Activated naive CD8-positive, alpha-beta T cell treated with anti-CD3 and anti-CD28 coated beads for 36 hours (primary cell): ENCODE data around the gene BRIX1. TPM values are rescaled to one million over a fixed set of nuclear protein-coding genes. Genes with fewer than 3 reads are reported as not detected.

Experiments used
- DNase-seq: peaks from one replicate; pipeline ENCODE4 v3.0.0; 2021
- H3K27ac Mint-ChIP-seq: one replicate; pipeline ENCODE4 v1.8.0; 2022; ENCODE audit warnings: mild to moderate bottlenecking, moderate library complexity, mixed read lengths
- H3K27me3 Mint-ChIP-seq: one replicate; pipeline ENCODE4 v1.8.0; 2022; ENCODE audit warnings: mild to moderate bottlenecking, mixed read lengths
- H3K36me3 Mint-ChIP-seq: one replicate; pipeline ENCODE4 v1.8.0; 2021; ENCODE audit warnings: mild to moderate bottlenecking, mixed read lengths
- H3K4me1 Mint-ChIP-seq: one replicate; pipeline ENCODE4 v1.8.0; 2021; ENCODE audit warnings: mixed read lengths
- H3K4me3 Mint-ChIP-seq: one replicate; pipeline ENCODE4 v1.8.0; 2022; ENCODE audit warnings: mild to moderate bottlenecking, moderate library complexity, mixed read lengths
- H3K9me3 Mint-ChIP-seq: one replicate; pipeline ENCODE4 v1.8.0; 2022; ENCODE audit warnings: mixed read lengths
- total RNA-seq, 2 experiments: library from RNA; stranded (reverse); gene quantifications; one replicate each; pipeline ENCODE4 v1.2.3, GENCODE V29; 2021

The BRIX1 gene, protein sequence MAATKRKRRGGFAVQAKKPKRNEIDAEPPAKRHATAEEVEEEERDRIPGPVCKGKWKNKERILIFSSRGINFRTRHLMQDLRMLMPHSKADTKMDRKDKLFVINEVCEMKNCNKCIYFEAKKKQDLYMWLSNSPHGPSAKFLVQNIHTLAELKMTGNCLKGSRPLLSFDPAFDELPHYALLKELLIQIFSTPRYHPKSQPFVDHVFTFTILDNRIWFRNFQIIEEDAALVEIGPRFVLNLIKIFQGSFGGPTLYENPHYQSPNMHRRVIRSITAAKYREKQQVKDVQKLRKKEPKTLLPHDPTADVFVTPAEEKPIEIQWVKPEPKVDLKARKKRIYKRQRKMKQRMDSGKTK
- 100 to 1,000 TPM; 115 to 118 TPM for total RNA-seq

DNA sequence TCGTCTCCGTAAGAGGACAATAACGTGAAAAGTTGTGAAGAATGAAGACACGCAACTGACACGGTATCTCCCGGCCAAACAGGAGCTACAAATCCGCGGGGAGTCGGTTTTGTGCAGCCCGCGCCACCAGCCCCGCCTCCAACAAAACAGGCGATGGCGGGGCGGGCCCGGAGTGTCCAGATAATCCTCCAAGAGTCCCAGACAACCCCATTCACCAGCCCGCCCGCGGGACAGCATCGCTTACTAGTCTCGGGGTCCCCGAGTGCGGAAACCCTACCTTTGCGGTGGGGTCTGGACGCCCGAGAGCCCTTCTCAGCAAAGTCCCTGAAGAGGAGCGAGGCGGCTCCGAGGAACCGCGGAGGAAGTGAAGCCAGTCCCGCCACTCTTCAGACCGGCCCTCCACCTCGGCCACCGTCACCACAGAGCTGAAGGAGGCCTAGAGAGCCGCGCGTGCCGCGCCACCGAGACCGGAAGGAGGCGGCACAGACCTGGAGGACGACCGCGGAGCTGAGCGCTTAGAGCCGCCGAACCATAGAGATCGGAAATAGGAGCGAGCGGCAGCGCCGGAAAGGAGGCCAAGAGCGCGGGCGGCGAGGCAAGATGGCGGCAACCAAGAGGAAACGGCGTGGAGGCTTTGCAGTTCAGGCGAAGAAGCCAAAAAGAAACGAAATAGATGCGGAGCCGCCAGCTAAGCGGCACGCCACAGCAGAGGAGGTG lies at the start of gene BRIX1, which contains the start of gene RAD1:
TSS of gene BRIX1 (plus strand) at position 573 of the 717 bp plus-strand sequence. CDS start at position 601, 28 bp downstream.
TSS of gene RAD1 (minus strand) at position 366 of the 717 bp plus-strand sequence. CDS start 612 bp downstream, outside the sequence.
- DNase-seq, result peak; percentile 96
- no peaks in the 10 kb centered on the region for H3K27me3 Mint-ChIP-seq
- peaks cover 45% of the 10 kb centered on the region for H3K36me3 Mint-ChIP-seq
- H3K9me3 Mint-ChIP-seq, result no peaks in the 10 kb centered on the region
- H3K27ac Mint-ChIP-seq, result peak within 1 kb of the TSS; percentile 65
- H3K4me1 Mint-ChIP-seq, result peaks cover 32% of the 10 kb centered on the region
- no peak within 1 kb of the TSS for H3K4me3 Mint-ChIP-seq

DNA sequence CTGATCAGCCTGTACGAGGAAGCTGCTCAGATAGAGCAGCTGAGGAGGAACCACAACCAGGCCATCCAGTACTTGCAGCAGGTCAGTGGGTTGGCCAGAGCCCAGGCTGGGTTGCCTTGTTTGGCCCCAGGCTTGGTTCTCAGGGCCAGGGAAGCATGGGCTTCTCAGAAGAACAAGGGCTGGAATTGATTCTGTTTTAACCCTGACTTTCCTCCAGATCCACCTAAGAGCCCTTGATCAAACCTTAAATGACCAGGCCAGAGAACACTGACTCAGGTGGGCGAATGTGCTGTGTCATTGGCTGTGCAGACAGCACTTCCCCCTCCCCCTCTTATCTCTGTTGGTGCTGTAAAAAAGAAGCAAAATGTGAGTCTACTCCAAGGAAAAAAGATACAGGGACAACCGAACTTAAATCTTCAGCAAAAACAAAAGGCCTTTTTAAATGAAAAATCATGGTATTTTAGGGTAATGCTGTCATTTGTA lies 48.5 kb upstream of the BRIX1 start:
- H3K36me3 Mint-ChIP-seq, result no peaks in the 10 kb centered on the region
- no peaks in the 10 kb centered on the region for H3K9me3 Mint-ChIP-seq
- H3K27ac Mint-ChIP-seq, result no peak overlapping the region
- DNase-seq, result no peak
- H3K4me1 Mint-ChIP-seq, result no peaks in the 10 kb centered on the region
- H3K4me3 Mint-ChIP-seq, result no peak overlapping the region
- no peaks in the 10 kb centered on the region for H3K27me3 Mint-ChIP-seq

DNA sequence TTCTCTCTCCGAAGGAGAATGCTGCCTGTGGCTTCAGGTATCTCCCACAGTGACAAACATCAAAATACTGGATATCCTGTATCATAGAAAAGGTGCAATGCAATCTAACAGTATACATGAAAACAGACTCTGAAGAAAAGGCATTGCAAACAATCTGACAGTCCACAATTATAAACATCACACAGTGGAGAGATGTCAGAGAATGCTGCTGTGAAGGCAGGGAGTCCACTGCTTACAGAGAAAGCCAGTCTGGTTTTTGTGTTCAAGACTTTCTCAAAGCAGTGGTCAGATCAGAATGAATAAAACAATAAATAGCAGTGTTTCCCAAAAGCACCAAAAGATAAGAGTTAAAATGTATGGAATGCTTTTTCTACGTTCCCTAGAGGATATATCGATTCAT lies 47.9 kb upstream of the BRIX1 start:
- Mint-ChIP-seq H3K4me3 (no peak overlapping the region), H3K36me3 (no peaks in the 10 kb centered on the region), H3K27ac (no peak overlapping the region), H3K9me3 (no peaks in the 10 kb centered on the region), H3K27me3 (no peaks in the 10 kb centered on the region), H3K4me1 (no peaks in the 10 kb centered on the region)
- DNase-seq, result no peak

DNA sequence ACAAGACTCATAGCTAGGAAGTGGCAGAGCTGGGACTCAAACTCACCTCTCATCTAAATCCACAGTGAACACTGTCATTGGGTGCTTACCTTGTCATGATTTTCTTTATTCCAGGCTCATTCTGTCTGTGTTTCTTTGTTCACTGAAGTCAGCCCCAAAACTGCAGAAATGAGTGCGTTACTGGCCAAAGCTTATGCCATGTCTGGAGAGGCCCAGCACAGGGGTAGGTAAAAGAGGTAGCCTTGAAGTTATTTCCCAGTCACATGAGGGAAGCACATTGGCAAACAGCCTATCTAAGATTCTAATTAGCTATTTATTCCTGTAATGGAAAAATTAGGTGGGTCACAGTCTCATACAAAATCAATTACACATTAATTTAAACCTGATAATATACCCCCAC lies 46.7 kb upstream of the BRIX1 start:
- Mint-ChIP-seq H3K4me1 (no peaks in the 10 kb centered on the region), H3K27me3 (no peaks in the 10 kb centered on the region), H3K9me3 (no peaks in the 10 kb centered on the region), H3K27ac (no peak overlapping the region), H3K4me3 (no peak overlapping the region), H3K36me3 (no peaks in the 10 kb centered on the region)
- no peak for DNase-seq

DNA sequence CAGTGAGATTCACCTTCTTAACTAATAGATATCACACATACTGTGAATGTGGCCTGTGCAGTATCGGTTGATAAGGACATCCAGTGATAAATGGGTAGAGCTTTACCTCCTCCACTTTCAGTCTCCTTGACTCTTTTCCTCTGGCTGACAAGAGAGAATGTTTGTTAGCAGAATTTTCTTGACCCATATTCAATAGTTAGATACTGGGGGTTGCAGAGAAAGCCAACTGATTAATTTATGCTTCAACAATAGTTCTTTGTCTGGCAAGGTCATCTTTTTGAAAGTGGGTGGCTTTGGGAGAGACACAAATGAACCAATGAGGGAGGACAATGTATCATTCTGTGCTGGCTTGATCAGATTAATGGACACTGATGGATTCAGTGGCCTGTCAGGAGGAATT lies 46.3 kb upstream of the BRIX1 start:
- Mint-ChIP-seq H3K27me3 (no peaks in the 10 kb centered on the region), H3K36me3 (no peaks in the 10 kb centered on the region), H3K9me3 (no peaks in the 10 kb centered on the region), H3K4me1 (no peaks in the 10 kb centered on the region), H3K27ac (no peak overlapping the region), H3K4me3 (no peak overlapping the region)
- DNase-seq, result no peak

DNA sequence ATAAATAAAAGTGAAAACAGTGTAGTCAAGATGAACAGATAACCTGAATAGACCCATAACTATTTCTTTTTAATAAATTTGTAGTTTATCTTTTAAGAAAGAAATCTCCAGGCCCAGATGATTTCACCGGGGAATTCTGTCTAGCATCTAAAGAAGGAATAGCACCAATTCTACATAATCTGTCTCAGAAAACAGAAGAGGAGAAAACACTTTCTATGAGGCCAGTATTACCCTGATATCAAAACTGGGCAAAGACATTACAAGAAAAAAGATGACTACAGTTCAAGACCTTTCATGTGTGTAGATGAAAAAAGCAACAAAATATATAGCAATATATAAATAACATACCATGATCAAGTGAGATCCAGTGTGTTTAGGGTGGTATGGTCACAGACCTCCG lies 45.1 kb upstream of the BRIX1 start:
- Mint-ChIP-seq H3K9me3 (peaks cover under 1% of the 10 kb centered on the region), H3K27ac (no peak overlapping the region), H3K27me3 (no peaks in the 10 kb centered on the region), H3K4me3 (no peak overlapping the region), H3K36me3 (no peaks in the 10 kb centered on the region), H3K4me1 (no peaks in the 10 kb centered on the region)
- no peak for DNase-seq

DNA sequence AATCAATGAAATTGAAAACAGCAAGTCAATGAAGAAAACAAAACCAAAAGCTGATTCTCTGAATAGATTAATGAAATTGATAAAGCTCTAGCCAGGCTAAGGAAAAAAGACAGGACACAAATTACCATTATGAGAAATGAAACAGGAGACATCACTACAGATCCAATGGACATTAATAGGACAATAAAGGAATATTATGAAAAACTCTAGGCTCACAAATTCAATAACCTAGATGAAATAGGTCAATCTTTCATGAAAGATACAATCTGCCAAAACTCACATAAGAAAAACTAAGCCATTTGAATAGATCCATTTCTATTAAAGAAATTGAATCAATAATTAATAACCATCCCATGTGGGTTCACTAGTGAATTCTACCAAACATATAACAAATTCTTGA lies 39.2 kb upstream of the BRIX1 start:
- no peak overlapping the region for H3K4me3 Mint-ChIP-seq

DNA sequence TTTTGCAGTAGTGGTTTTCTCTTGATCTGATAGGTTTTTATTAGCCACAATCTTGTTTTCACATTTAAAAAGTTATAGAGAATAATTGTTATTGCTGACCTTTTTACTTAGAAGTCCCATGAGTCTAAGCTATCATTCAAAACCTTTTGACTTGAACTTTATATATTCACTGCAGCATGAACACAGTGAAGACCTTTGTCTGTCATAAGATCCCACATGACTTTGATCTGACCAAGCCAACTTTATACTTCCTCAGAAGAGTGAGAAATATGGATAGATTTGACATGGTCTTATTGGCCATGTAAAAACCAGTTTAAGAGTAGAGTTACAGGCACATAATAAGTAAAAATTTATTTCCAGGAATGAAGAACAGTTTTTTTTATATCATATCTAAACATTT lies 34.3 kb upstream of the BRIX1 start:
- Mint-ChIP-seq H3K4me3 (no peak overlapping the region), H3K4me1 (no peaks in the 10 kb centered on the region), H3K27me3 (no peaks in the 10 kb centered on the region), H3K9me3 (peaks cover under 1% of the 10 kb centered on the region), H3K36me3 (no peaks in the 10 kb centered on the region), H3K27ac (no peak overlapping the region)
- no peak for DNase-seq

More for the DNA sequence above, 39.2 kb upstream of the BRIX1 start:
- DNase-seq, result no peak
- no peaks in the 10 kb centered on the region for H3K4me1 Mint-ChIP-seq
- H3K27ac Mint-ChIP-seq, result no peak overlapping the region
- no peaks in the 10 kb centered on the region for H3K36me3 Mint-ChIP-seq
- peaks cover 7% of the 10 kb centered on the region for H3K9me3 Mint-ChIP-seq
- H3K27me3 Mint-ChIP-seq, result no peaks in the 10 kb centered on the region

DNA sequence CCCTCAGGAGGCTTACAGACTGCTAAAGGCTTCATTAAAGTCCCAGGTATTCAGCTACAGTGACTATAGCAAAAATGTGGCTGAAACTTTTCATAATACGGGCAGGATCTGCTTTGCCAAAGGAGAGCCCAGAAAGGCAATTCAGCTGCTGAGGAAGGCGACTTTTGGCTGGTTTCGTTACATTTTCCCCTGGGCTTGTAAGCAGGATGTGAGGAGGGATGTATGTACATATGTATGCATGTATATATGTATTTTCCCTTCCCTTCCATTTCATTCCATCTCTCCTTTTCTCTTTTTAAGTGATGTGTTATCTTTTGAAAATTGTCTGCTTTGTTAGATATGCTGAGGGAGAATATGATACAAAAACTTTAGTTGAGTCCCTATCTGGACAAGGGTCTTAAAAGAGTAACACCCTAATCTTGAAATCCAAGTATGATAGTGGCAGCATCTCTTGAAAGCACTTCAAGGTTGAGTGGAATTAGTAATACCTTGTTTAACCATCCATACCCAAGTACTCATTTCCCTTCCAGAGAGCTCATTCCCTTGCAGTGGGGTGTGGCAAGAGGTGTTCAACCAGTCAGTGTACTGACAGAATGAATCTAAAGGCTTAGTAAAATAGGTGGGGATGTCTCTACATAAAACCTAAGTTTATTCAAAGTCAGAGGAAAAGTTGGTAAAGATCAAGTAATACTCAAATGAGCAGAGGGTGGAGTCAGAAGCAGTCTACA lies 29.0 kb upstream of the BRIX1 start:
- no peaks in the 10 kb centered on the region for H3K9me3 Mint-ChIP-seq
- no peak for DNase-seq
- no peaks in the 10 kb centered on the region for H3K27me3 Mint-ChIP-seq
- H3K4me3 Mint-ChIP-seq, result no peak overlapping the region
- H3K36me3 Mint-ChIP-seq, result no peaks in the 10 kb centered on the region
- no peak overlapping the region for H3K27ac Mint-ChIP-seq
- H3K4me1 Mint-ChIP-seq, result no peaks in the 10 kb centered on the region

DNA sequence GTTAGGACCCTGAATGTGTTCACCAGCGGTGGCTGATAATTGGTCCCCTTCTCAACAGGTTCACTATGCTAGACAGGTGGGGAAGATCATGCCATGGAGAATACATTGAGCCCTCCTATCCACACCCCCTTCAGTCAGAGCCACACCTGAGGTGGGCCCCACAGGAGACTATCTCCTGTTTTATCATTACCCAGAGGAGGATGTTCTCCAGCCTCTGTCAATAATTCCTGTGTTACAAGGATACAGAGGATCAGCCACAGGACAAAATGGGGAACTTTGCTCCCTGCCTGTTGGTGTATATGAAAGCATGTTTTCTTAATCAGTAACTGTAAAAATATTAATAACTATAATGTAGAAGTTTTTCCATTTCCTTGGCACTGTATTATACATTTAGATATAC lies 26.1 kb upstream of the BRIX1 start:
- no peak overlapping the region for H3K4me3 Mint-ChIP-seq
- H3K36me3 Mint-ChIP-seq, result no peaks in the 10 kb centered on the region
- H3K27me3 Mint-ChIP-seq, result no peaks in the 10 kb centered on the region
- no peaks in the 10 kb centered on the region for H3K4me1 Mint-ChIP-seq
- no peaks in the 10 kb centered on the region for H3K9me3 Mint-ChIP-seq
- no peak overlapping the region for H3K27ac Mint-ChIP-seq
- DNase-seq, result no peak

DNA sequence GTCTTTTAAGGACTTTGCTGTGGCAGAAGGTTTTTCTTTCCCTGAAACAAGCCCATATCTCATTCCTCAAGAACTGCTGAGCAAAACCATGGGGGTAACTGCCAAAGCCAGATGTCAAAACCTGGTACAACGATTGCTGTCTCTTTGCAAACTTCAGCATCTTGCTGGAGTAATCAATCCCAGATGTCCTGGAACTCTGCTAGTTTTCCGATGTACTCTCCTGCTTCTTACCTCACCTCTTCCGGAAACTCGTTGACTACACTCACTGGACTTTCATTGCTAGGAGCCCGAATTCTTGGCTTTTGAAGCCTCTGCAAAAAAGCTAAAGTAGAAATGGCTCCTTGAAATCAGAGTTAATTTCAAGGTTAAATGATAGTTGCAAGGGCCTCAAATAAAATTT lies 23.5 kb upstream of the BRIX1 start:
- Mint-ChIP-seq H3K36me3 (no peaks in the 10 kb centered on the region), H3K9me3 (no peaks in the 10 kb centered on the region), H3K27me3 (no peaks in the 10 kb centered on the region), H3K4me1 (no peaks in the 10 kb centered on the region), H3K27ac (no peak overlapping the region), H3K4me3 (no peak overlapping the region)
- no peak for DNase-seq

DNA sequence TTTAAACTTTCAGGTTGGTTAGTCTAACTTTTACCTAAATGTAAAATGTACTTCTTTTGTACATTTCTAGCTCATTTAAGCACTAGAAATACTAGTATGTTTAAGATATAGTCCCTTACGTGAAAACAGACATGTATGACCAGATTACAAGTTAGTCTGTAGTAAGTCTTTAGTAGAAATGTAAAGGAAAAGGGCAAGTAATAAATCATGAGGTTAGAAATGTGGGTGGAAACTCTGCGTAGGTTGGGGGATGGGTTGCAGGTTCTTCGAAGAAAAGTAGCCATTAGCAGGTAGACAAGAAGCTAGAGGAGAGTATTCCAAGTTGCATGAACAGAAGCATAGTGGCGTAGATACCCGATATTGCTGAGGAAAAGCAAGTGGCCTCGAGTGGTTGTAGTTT lies 23.1 kb upstream of the BRIX1 start:
- Mint-ChIP-seq H3K4me1 (no peaks in the 10 kb centered on the region), H3K27me3 (no peaks in the 10 kb centered on the region), H3K27ac (no peak overlapping the region), H3K4me3 (no peak overlapping the region), H3K36me3 (no peaks in the 10 kb centered on the region), H3K9me3 (no peaks in the 10 kb centered on the region)
- DNase-seq, result no peak

DNA sequence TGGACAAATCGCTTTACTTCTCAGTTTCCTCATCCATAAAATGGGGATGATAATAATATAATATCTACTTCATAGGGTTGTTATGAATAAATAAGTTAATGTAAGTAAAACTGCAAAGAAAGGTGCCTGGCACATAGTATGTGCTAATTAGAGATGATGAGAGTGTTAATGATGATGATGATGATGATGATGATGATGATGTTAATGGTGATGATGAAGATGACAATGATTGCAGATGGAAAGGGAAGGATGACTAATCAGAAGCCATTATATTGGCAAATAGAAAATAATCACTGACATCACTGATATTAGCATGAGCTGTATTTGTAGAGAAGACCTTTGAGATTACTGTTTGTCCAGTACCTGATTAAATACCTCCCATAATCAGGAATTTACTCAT lies 20.8 kb upstream of the BRIX1 start:
- Mint-ChIP-seq H3K9me3 (no peaks in the 10 kb centered on the region), H3K27me3 (no peaks in the 10 kb centered on the region), H3K4me1 (no peaks in the 10 kb centered on the region), H3K36me3 (no peaks in the 10 kb centered on the region), H3K27ac (no peak overlapping the region), H3K4me3 (no peak overlapping the region)
- no peak for DNase-seq

DNA sequence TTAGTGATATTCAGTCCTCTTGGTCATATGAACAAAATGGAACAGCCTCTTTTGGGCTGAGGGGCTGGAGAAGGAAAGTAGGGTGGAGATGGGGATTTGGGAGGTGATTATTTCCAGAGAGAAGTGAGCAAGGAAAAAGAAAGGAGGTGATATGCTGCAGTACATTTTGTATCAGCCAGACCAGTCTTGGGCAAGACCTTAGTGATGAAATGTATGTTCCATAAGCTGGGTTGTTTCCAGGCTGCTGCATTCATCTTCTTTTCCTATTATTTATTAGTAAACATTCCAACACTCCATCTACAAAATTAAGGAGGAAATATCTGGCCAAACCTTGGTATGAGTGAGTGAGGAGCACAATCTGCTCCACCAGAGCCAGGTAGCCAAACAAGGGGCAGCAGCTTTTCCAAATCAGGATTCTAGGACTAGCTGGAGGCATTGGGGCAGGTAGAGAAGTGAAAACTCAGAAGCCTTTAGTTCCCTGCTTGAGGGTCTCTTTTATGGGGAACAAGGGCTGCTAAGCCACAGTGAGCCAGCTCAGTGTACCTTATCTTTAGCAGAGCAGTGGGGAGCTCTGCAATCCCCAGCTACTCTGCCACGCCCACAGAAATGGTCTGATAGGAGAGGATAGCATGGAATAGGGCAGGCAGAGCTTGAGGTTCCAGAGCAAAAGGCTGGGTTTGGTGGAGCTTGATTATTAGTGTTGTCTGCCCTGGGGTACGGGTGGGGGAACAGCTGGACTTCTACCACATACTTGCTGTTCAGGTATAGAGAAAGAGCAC lies 19.7 kb upstream of the BRIX1 start:
- Mint-ChIP-seq H3K9me3 (no peaks in the 10 kb centered on the region), H3K27me3 (no peaks in the 10 kb centered on the region), H3K36me3 (no peaks in the 10 kb centered on the region), H3K27ac (no peak overlapping the region), H3K4me1 (no peaks in the 10 kb centered on the region), H3K4me3 (no peak overlapping the region)
- no peak for DNase-seq

DNA sequence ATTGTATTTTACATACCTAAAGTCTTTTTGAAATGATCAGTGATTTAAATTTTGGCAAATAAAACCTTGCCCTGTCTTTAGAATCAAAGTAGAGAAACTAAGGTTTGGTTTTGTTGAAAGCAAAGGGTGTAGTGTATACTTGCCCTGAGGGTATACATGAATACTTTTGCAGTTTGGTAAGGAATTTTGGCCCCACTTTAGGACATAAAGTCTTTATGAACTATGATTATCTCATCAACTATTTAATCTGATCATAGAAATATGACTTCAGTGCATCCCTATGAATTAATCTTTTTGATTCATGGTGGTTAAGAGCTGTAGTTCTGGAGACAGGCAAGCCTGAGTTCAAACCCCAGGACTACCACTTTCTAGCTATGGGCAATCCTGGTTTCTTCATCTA lies 17.9 kb upstream of the BRIX1 start:
- no peaks in the 10 kb centered on the region for H3K27me3 Mint-ChIP-seq
- peaks cover 3% of the 10 kb centered on the region for H3K36me3 Mint-ChIP-seq
- H3K27ac Mint-ChIP-seq, result no peak overlapping the region
- no peaks in the 10 kb centered on the region for H3K9me3 Mint-ChIP-seq
- no peak for DNase-seq
- no peak overlapping the region for H3K4me3 Mint-ChIP-seq
- H3K4me1 Mint-ChIP-seq, result no peaks in the 10 kb centered on the region
